Stimulated activated CD4-positive, alpha-beta T cell treated with anti-CD3 and anti-CD28 coated beads, TNF-alpha, amount 100 ng/mL, for 4 hours (primary cell): ENCODE measurements around the gene FHIP1B.
"Not testable (repeated sequence)": the region's sequence is repeated elsewhere in the genome, so short reads cannot be mapped to it uniquely, and the experiment has no call there.

Experiments used
- DNase-seq, 3 experiments: peaks; one replicate each; pipeline ENCODE4 v3.0.0-alpha.2; 2020; ENCODE audit warnings: low read depth in 3 of 3

Gene FHIP1B

DNA sequence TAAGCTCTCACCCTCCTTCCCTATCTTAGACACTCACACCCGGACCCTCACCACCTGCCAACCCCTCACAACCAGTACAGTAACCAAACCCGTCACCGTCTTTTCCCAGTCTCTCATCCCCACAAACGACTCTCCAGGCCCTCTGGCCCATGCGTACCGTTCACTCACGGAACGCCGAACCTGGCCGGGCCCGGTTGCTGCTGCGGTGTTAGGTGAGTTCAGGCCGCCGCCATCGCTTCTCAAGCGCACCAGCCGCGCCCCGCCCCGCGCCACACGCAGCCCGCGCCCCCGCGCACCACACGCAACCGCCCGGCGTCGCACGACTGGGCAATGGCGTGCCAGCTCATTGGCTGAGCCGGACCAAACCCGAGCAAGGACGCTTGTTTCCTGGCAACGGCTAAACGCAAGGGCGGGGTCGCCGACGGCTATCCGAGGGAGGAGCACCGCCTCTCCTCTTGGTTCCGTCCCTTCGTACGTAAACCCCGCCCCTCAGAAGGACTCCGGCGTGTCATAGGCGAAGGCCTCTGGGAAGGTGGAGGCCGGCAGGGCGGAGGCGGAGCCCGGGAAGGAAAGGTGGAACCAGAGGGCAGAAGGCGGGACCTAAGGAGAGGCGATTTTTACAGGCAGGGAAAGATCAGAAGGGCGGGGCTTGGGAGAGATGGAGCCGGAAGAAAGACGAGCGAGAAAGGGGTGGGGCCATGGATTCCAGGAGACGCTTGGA lies at the start of gene FHIP1B:
Gene FHIP1B, minus strand, starts transcription at position 250 of the 721 bp plus-strand sequence. CDS start 10,120 bp downstream, outside the sequence.
- peak; percentile 93 to 99 (median 98) for DNase-seq

DNA sequence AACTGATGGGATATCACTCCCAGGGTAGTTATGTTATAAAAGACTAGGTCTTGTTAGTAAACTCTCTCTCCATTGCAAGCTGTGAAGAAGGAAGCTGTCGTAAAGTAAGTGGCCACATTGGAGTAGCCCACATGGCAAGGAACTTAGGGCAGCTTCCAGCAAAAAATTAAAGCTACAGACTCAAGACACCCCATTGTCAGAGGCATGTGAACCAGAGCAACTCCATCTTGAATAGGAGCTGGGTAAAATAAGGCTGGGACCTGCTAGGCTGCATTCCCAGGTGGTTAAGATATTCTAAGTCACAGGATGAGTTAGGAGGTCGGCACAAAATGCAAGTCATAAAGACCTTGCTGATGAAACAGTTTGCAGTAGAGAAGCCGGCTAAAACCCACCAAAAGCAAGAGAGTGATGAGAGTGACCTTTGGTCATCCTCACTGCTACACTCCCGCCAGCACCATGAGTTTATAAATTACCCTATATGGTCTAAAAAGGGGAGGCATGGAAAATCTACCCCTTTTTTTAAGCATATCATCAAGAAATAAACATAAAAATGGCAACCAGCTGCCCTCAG lies 49.1 kb upstream of the FHIP1B start:
- DNase-seq: no peak

DNA sequence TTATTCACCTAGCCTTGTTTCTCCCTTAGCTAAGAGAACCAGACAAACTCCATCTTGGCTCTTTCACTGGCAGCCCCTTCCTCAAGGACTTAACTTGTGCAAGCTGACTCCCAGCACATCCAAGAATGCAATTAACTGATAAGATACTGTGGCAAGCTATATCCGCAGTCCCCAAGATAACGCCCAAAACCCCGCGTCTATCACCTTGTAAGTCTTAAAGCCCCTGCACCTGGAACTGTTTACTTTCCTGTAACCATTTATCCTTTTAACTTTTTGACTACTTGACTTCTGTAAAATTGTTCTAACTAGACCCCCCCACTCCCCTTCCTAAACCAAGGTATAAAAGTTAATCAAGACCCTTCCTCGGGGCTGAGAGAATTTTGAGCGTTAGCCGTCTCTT lies 46.4 kb upstream of the FHIP1B start:
- not testable (repeated sequence) for DNase-seq

DNA sequence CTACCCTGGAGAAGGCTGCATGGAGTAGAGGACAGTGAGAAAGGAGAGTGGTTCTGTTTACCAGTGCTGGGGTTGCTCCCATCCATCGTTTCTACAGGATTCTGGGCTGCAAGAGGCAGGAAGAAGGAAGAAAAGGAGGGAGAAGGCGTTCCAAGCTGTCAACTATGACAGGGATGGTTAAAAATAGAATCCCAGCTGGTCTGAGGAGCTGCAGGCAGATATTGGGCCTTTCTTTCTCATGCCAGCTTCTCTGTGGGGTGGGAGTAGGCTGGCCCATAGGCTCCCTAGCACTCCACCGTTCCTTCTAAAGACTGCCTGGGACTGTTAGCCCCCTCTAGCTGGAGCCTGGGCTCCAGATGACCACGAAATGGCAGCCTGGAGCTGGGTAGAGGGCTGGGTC lies 38.8 kb upstream of the FHIP1B start:
- no peak for DNase-seq

DNA sequence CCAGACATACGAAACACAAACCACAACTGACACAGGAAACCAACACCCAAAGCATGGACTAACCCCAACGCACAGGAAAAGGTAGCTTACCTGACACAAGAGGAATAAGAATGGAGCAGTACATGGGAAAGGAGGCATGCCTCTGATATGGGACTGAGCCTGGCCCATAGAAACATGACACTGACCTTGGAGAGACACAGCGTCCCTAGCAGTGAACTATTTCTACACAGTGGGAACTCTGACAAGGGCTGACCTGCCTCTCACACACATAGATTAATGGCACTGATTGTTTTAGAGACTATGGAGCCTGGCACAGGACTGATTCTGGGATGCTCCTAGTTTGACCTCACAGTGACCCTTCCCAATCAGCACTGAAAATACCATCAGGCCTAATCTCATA lies 37.2 kb upstream of the FHIP1B start:
- DNase-seq: no peak

DNA sequence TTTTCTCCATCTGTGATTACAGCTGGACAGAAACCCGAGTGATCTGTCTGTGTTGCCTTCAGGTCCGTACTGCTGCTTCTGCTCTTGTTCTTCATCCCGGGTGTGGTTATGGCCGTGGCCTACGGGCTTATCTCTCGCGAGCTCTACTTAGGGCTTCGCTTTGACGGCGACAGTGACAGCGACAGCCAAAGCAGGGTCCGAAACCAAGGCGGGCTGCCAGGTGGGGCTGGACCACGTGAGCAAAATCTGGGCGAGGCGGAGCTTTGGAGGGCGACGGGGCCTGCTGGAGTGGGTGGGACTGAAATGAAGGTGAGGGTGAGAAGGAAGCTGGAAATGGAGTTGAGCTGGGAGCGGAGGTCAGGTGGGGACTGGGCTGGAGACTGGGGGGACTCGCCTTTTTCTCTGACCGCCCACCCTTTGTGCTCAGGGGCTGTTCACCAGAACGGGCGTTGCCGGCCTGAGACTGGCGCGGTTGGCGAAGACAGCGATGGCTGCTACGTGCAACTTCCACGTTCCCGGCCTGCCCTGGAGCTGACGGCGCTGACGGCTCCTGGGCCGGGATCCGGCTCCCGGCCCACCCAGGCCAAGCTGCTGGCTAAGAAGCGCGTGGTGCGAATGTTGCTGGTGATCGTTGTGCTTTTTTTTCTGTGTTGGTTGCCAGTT lies 36.3 kb upstream of the FHIP1B start:
- DNase-seq: no peak

DNA sequence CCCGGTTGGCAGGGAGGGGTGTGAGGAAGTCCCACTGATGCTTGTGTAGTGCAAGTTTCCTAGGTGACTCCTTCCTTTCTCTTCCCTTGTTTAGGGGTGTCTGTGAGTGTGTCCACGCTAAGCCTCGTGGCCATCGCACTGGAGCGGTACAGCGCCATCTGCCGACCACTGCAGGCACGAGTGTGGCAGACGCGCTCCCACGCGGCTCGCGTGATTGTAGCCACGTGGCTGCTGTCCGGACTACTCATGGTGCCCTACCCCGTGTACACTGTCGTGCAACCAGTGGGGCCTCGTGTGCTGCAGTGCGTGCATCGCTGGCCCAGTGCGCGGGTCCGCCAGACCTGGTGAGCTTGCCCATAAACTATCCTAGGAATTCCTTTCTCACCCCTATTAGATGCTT lies 35.6 kb upstream of the FHIP1B start:
- DNase-seq: no peak

DNA sequence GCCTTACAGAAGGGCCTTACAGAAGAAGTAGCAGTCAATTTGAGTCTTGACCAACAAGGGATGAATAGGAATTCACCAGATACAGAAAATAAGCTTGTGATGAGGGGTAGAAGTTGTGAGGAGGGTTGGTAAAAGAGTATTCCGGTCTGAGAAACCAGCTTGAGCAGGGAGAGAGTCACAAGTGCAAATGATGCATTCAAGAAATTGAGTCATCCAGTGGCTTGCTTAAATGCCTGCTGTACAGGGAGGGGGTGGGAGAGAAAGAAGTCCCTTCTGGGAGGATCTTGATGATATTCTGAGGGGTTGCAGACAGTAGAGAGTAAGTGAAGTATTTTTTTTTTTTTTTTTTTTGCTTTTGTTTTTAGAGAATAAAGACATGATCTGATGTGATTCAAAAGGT lies 34.4 kb upstream of the FHIP1B start:
- no peak for DNase-seq

DNA sequence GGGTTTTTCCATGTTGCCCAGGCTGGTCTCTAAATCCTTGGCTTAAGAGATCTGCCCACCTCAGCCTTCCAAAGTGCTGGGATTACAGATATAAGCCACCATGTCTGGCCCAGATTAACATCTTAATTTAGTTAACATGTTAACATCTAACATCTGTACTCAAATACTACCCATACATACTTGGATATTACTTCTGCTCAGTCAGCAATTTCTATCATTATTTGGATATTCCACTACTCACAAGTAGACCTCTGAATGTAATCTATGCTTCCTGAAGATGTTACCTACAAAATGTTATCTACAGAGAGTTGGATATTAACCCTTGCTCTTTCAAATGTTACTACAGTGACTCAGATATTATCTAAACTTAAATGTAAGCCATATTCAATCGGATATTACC lies 29.2 kb upstream of the FHIP1B start:
- DNase-seq: no peak

DNA sequence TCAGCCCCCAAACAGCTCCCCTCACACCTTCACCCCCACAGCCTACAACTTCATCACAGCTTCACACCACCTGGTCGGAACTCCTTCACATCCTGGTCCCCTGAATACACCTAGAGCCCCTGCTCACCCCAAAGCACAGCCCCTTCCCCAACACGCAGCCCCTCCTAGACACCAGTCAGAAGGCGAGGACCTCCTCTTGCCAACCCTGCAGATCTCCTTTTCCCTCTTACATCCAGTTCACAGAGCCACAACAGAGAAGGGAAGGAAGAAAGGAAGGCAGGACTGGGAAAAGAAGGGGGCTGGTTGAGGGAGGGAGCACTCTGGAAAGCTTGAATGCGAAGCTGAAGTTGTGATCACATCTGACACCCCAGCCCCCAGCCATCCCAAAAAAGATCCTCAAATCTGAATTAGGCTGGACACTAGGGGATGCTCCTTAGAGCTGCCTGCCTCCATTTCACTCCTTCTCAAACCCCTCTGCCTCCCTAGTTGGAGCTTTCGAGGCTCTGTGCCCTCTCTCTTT lies 25.8 kb upstream of the FHIP1B start:
- no peak for DNase-seq

DNA sequence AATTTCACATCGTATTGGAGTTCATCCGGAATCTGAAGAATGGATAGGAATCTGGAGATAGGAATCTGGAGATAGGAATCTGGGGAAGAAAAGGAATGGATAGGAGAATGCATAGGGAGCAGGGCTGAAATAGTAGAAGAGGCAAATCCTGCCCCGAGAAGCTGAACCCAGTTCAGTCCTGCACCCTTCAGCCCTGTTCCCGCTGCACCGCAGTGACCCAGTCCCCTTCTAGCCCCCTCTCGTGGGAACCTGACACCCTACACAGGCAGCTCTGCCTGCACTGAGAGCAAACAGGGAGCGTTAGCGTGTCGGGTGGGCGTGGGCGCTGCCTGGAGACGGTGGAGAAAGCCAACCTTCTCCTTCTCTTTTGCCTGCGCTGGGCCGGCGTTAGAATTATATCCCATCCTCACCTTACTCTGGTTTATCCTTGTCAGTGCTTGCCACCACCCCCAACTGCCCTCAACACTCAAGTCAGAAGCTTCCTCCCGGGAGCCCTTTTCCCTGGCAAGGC lies 24.2 kb upstream of the FHIP1B start:
- DNase-seq: no peak

DNA sequence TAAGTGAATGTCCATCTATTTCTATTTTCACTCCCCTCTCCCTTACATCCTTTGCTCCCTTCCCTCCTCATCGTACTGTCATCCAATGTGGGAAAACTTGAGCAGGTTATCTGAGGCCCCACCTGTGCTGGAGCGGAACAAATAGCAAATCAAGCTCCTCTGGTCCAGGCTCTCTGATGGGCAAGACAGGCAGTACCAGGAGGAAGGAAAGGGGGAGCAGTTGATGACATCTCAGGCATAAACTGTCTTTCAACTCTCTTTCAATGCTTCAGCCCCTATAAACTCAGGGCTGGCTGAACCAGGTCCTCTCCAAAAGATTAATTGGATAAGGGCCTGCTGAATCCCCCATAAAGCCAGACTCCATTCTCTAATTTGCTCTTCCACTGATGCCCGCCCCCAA lies 23.7 kb upstream of the FHIP1B start:
- DNase-seq: no peak

DNA sequence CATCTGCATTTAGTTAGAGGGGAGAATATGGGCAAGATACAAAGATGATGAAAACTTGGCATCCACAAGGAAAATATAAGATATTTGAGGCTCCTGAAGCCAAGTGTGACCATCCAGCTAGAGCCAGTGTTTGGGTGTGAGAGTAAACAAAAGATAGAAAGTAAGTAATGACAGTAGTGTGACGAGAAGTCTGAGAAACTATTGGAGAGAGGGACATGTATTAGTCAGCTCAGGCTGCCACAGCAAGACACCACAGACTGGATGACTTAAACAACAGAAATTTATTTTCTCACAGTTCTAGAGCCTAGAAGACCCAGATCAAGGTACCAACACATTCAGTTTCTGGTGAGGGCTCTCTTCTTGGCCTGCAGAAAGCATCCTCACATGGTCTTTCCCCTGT lies 18.8 kb upstream of the FHIP1B start:
- no peak for DNase-seq

DNA sequence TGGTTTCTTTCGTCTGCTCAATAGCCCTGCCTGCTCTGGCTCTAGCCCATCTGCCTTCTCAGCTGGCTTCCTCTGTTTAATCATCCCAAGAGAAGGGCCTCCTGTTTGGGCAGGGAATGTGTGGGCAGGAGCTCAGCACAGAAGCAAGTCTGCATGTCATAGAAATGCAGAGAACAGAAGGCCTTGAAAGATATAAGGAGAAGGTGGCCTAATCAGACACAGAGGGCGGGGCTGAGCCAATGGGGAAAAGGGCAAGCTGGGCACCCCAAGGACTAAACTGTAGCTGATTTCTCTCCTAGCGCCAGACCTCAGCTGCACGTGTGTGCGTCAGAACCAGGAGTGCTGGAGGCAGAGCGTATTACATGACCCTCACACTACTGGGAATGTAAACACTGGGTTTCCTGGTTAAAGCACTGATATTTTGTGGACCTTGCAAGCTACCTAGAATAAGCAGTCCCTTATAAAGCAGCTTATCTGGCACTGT lies 17.6 kb upstream of the FHIP1B start:
- no peak for DNase-seq

DNA sequence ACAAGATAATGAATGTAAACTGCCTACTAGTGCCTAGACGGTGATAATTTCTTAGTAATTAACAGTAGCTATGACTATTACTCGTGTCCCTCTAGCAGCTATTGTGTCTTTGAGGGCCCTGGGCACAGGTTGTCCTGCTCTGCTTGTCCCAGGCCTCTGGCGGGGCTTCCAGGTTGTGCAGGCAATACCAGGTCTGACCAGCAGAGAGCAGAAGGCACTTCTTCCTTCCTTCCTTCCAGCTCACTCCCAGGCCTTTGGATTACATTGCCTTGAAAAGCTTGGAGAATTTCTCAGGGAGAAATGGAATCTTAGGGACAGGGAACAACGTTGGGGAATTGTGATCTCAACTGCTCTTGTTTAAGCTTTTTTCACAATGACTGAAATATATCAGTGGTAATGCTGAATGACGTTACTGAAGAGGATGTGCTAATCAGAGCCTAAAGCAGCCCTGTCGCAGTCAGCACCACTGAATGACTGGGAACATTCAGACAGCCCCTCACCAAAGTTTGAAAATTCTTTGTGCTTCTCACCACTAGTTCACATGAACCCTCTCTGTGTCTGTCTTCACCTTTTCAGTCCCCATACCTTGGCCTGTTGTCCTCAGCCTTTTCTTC lies 16.8 kb upstream of the FHIP1B start:
- peak in 1 of 3 experiments; percentile 11 for DNase-seq

DNA sequence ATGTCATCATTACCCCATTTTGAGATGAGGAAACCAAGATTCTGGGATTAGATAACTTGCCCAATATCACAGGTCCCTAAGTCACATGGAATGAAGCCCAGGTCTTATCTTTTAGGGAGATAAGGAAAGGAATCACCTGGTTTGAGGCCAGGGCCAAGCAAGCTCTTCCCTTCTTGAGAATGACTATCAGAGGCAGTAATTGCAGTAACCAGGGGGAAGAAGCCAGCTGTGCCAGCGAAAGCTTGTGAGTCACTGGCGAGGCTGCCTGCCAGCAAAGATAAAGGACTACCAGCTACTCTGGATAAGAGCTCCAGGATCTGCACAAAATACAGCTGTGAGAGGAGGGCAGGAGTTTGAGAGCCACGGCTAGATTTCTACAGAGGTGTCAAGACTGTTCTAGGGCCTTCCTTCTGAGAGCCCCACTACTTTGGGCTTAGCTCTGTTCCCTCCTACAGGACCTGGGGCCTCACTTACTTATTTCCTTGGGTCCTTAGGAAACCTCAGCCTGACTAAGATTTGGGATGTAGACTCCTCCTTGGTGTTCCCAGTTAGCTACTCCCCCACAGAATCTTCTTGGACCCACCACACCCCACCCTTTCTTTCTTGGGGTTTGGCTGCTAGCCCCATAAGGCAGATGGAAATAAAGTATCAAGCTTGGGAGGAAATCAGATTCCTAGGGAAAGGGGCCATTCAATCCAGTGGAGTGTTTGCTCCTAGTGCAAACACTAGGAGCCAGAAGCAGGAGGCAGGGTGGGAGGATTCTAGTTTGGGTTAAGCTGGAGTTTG lies 15.5 kb upstream of the FHIP1B start:
- DNase-seq: no peak

DNA sequence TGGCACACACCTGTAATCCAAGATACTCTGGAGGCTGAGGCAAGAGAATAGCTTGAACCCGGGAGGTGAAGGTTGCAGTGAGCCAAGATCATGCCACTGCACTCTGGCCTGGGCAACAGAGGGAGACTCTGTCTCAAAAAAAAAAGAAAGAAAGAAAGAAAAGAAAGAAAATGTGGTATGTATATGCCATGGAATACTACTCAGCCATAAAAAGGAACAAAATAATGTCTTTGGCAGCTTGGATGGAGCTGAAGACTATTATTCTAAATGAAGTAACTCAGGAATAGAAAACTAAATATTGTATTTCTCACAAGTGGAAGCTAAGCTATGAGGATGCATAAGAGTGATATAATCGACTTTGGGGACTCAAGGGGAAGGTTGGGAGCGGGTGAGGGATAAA lies 14.5 kb upstream of the FHIP1B start:
- not testable (repeated sequence) for DNase-seq

DNA sequence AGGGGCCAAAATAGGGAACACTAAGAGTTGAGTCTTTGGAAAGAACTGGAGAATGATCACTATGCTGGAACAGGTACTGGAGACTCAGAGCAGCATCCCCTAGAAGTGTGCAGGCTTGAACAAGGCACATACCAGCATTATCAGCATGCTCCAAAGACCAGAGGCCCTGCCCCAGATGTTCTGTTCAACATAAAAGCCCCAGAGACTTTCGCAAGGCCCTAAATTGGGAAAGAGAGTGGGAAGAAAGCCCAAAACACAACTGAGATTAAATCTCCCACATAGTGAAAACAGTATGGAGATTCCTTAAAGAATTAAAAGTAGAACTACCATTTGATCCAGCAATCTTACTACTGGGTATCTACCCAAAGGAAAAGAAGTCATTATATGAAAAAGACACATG lies 13.8 kb upstream of the FHIP1B start:
- no peak for DNase-seq

DNA sequence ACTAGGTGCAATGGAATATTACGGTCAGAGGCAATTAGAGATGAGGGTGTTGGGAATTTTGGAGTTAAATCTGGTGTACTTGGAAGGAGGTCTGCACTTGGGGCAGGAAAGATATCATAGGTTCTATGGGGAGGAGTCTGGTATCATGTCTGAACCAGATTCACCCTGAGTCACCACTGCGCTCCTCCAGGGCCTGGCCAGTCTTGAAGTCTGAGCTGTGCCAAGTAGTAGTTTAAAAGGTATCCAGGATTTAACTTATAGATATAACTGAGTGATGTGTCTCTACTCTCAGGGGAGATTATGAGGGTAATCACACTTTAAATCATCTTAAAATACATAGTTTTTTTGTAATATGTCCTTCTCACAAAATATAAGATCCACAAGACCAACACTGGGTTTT lies 11.1 kb upstream of the FHIP1B start:
- DNase-seq: no peak

DNA sequence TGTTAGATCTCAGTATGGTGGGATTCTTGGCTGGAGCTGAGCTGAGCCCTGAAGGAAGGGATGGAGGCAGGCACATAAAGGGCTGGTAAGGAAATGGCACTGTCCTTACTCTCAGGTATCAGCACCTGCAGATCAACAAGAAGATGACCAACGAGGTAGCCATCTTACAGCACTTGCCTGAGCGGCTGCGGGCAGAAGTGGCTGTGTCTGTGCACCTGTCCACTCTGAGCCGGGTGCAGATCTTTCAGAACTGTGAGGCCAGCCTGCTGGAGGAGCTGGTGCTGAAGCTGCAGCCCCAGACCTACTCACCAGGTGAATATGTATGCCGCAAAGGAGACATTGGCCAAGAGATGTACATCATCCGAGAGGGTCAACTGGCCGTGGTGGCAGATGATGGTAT lies 6.9 kb upstream of the FHIP1B start:
- no peak for DNase-seq

DNA sequence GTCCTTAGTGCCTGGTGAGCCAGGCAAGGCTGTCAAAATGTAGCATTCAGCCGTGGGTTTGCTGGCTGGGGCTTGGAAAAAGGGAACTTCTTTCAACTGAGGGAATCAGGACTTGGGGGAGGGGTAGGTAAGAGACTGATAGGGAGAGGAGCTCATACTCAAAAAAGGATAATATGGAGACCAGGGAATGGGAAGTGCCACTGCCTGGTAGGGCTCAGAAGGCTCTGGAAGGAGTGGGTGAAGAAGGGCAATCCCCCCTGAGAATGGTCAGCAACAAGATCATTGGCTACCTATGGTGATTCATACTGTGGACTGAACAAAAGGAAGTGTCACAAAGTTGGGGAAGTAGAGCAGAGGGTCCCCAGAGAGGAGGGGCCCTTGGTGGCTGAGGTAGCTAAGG lies 6.3 kb upstream of the FHIP1B start:
- DNase-seq: no peak
